BLaER1 (cell line): Measurements from ENCODE around the gene EGFLAM.

Experiments
- H3K27ac ChIP-seq: shearing (Covaris generic); formaldehyde crosslinking; 2 replicates; pipeline ENCODE4 v1.8.1; 2022
- H3K27me3 ChIP-seq: shearing (Covaris generic); formaldehyde crosslinking; 2 replicates; pipeline ENCODE4 v1.8.1; 2022
- H3K36me3 ChIP-seq: shearing (Covaris generic); formaldehyde crosslinking; 2 replicates; pipeline ENCODE4 v1.8.1; 2022
- H3K4me1 ChIP-seq: shearing (Covaris generic); formaldehyde crosslinking; 2 replicates; pipeline ENCODE4 v1.8.1; 2022
- H3K4me2 ChIP-seq: shearing (Covaris generic); formaldehyde crosslinking; 2 replicates; pipeline ENCODE4 v1.8.1; 2022
- H3K4me3 ChIP-seq: shearing (Covaris generic); formaldehyde crosslinking; 2 replicates; pipeline ENCODE4 v1.8.1; 2022
- H3K9ac ChIP-seq: shearing (Covaris generic); formaldehyde crosslinking; 2 replicates; pipeline ENCODE4 v1.8.1; 2022
- H3K9me3 ChIP-seq: shearing (Covaris generic); formaldehyde crosslinking; 2 replicates; pipeline ENCODE4 v1.8.1; 2022
- H4K20me1 ChIP-seq: shearing (Covaris generic); formaldehyde crosslinking; 2 replicates; pipeline ENCODE4 v1.8.1; 2022
- Cebpa-rat ChIP-seq: shearing (Covaris generic); IDR thresholded peaks from 2 replicates; pipeline ENCODE4 v1.8.1; 2022

The EGFLAM gene

DNA sequence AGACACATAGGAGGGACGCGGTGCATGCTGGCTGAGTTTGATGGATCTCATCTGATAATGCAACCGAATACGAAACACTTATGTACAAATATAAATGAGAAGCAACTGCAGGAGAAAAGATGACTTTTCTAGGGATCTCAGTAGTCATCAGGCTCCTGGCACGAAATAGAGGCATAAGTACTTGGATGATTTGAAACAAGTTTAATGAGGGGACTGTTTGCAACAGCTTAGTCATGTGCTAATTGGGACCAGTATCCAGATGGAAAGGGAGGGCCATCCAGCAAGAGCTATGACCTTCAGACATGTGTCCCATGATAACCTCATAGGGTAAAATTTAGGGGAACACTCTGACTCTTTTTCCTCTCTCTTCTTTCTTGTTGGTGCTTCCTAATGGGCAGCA lies 123.0 kb downstream of the EGFLAM start:
- Histone ChIP-seq H3K4me2 (no peak overlapping the region), H4K20me1 (no peaks in the 10 kb centered on the region), H3K4me3 (no peak overlapping the region), H3K27ac (no peak overlapping the region), H3K36me3 (no peaks in the 10 kb centered on the region), H3K9me3 (no peaks in the 10 kb centered on the region), H3K27me3 (no peaks in the 10 kb centered on the region), H3K9ac (no peak overlapping the region), H3K4me1 (peaks cover 8% of the 10 kb centered on the region)
- TF ChIP-seq Cebpa-rat = no peak

GRCh38 chr5:38382898-38383297 lies 124.5 kb downstream of the EGFLAM start:
- H3K9ac ChIP-seq = no peak overlapping the region
- H3K27ac ChIP-seq = no peak overlapping the region
- H3K9me3 ChIP-seq = no peaks in the 10 kb centered on the region
- no peak overlapping the region for H3K4me3 ChIP-seq
- H4K20me1 ChIP-seq = no peaks in the 10 kb centered on the region
- no peaks in the 10 kb centered on the region for H3K27me3 ChIP-seq
- no peak overlapping the region for H3K4me2 ChIP-seq
- peaks cover 8% of the 10 kb centered on the region for H3K4me1 ChIP-seq
- no peak for TF ChIP-seq Cebpa-rat
- no peaks in the 10 kb centered on the region for H3K36me3 ChIP-seq

DNA sequence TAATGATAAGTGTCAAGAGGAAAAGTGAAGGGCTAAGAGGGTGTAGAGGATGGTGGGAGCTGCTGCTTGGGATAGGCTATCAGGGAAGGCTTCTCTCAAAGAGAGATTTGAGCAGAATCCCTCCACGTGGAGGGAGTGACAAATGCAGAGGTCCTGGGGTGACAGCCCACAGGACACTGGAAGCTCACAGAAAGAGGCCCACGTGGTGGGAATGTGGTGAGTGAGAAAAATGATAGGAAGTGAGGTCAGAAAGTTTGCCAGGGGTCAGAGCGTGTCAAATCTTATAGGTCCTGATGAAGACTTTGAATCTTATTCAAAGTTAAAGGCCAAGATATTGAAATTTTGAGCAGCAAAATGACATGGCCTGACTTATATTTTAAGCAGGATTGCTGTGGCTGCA lies 125.3 kb downstream of the EGFLAM start:
- TF ChIP-seq Cebpa-rat = no peak
- Histone ChIP-seq H3K27ac (no peak overlapping the region), H3K4me3 (no peak overlapping the region)

DNA sequence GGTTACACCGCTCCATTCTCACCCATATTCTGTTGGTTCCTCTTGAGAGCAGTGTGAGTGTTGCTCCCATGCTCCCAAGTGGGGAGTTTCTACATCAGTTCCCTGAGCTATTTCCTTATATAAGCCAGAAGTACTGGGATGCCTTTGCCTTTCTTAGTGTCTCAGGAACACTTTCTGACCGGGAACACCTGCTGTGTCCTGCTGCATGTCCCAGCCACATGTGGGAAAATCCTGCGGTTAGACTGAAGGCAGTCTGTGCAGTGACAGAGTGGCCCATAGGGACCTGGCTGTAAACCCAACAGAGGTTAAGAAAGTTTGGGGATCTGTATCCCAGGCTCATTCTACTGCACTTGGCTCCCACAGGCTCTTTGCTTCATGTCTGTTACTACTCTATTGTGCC lies 126.0 kb downstream of the EGFLAM start:
- no peak overlapping the region for H3K27ac ChIP-seq
- H3K36me3 ChIP-seq = no peaks in the 10 kb centered on the region
- peaks cover 2% of the 10 kb centered on the region for H3K4me1 ChIP-seq
- no peaks in the 10 kb centered on the region for H3K27me3 ChIP-seq
- H3K4me2 ChIP-seq = no peak overlapping the region
- H3K9ac ChIP-seq = no peak overlapping the region
- no peak for TF ChIP-seq Cebpa-rat
- H3K9me3 ChIP-seq = no peaks in the 10 kb centered on the region
- no peak overlapping the region for H3K4me3 ChIP-seq
- no peaks in the 10 kb centered on the region for H4K20me1 ChIP-seq

More for the DNA sequence above, 125.3 kb downstream of the EGFLAM start:
- H3K4me2 ChIP-seq = no peak overlapping the region
- no peaks in the 10 kb centered on the region for H4K20me1 ChIP-seq
- H3K4me1 ChIP-seq = peaks cover 8% of the 10 kb centered on the region
- no peaks in the 10 kb centered on the region for H3K9me3 ChIP-seq
- H3K36me3 ChIP-seq = no peaks in the 10 kb centered on the region
- H3K9ac ChIP-seq = no peak overlapping the region
- H3K27me3 ChIP-seq = no peaks in the 10 kb centered on the region

DNA sequence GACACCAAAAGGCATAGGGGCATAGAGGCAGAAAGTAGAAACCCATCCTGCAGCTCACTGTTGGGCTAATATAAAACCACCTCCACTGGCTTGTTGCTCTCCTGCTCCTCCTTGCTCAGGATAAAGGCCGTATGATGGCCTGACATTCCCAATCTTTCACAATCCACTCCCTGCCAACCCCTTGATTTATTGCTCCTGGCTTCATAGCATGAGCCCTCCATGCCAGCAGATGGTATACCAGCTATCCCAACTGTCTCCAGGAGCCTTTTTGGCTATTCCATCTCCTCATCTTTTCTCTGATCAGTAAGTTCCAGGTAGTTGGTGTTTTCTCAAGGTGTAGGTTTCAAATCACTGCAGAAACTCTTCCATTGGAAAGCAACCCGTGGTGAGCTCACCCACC lies 128.8 kb downstream of the EGFLAM start:
- no peak overlapping the region for H3K27ac ChIP-seq
- H3K9ac ChIP-seq = no peak overlapping the region
- no peaks in the 10 kb centered on the region for H4K20me1 ChIP-seq
- no peak for TF ChIP-seq Cebpa-rat
- no peak overlapping the region for H3K4me3 ChIP-seq
- no peak overlapping the region for H3K4me2 ChIP-seq
- H3K4me1 ChIP-seq = no peaks in the 10 kb centered on the region
- H3K9me3 ChIP-seq = no peaks in the 10 kb centered on the region
- H3K27me3 ChIP-seq = no peaks in the 10 kb centered on the region
- H3K36me3 ChIP-seq = no peaks in the 10 kb centered on the region

DNA sequence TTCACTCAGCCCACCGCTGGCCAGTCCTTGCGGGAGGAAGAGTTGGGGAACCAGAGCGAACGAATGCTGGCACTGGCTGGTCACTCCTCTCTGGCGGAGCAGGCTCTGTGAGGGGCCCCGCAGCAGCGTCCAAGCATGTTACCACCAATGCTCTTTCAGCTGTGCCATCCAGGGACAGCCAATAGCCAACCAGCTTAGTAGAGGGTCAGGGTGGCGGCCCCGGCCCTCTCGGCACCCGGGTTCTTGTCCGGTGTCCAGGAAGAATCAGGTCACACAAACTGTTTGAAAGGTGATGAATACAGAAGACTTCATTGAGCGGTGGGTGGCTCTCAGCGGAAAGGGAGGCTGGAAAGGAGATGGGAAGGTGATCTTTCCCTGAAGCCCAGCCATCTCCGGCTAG lies 135.3 kb downstream of the EGFLAM start:
- no peak overlapping the region for H3K27ac ChIP-seq
- H3K36me3 ChIP-seq = no peaks in the 10 kb centered on the region
- no peaks in the 10 kb centered on the region for H3K4me1 ChIP-seq
- no peak overlapping the region for H3K4me2 ChIP-seq
- H3K4me3 ChIP-seq = no peak overlapping the region
- no peak overlapping the region for H3K9ac ChIP-seq
- no peaks in the 10 kb centered on the region for H3K9me3 ChIP-seq
- no peaks in the 10 kb centered on the region for H4K20me1 ChIP-seq
- H3K27me3 ChIP-seq = no peaks in the 10 kb centered on the region
- no peak for TF ChIP-seq Cebpa-rat

- no peaks in the 10 kb centered on the region for H3K36me3 ChIP-seq
- no peak overlapping the region for H3K4me2 ChIP-seq
- no peaks in the 10 kb centered on the region for H3K4me1 ChIP-seq
- no peak overlapping the region for H3K9ac ChIP-seq
- no peaks in the 10 kb centered on the region for H3K27me3 ChIP-seq
- H3K4me3 ChIP-seq = no peak overlapping the region
- H4K20me1 ChIP-seq = no peaks in the 10 kb centered on the region
- H3K9me3 ChIP-seq = no peaks in the 10 kb centered on the region
- TF ChIP-seq Cebpa-rat = no peak
- no peak overlapping the region for H3K27ac ChIP-seq
Measured at GRCh38 chr5:38396766-38397165, 138.4 kb downstream of the EGFLAM start.

GRCh38 chr5:38400365-38400764 lies 142.0 kb downstream of the EGFLAM start:
- Histone ChIP-seq H3K9me3 (peaks cover 13% of the 10 kb centered on the region), H3K9ac (no peak overlapping the region), H3K4me3 (no peak overlapping the region), H3K36me3 (no peaks in the 10 kb centered on the region), H4K20me1 (no peaks in the 10 kb centered on the region), H3K27me3 (no peaks in the 10 kb centered on the region), H3K4me2 (no peak overlapping the region), H3K27ac (no peak overlapping the region), H3K4me1 (peaks cover 16% of the 10 kb centered on the region)
- no peak for TF ChIP-seq Cebpa-rat

DNA sequence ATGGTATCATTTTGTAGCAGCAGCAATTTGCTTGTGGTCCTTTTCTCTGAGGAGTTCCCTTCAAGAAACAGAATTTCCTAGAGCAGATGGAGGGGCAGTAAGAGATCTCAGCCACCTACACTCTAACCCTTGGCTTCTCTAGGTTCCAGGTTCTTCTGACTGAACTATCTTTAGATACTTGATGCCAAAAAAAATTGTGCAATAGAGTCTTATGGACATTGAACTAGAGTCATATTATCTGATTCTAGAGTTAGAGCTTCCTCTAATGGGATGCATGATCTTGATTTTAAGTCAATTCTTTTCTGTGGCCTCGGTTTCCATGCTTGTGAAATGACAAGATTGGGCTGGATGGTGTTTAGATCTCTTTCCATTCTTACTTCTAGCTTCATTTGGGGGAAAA lies 142.8 kb downstream of the EGFLAM start:
- no peak overlapping the region for H3K9ac ChIP-seq
- peaks cover 16% of the 10 kb centered on the region for H3K4me1 ChIP-seq
- no peaks in the 10 kb centered on the region for H3K36me3 ChIP-seq
- no peak overlapping the region for H3K4me2 ChIP-seq
- peaks cover 20% of the 10 kb centered on the region for H3K9me3 ChIP-seq
- no peak for TF ChIP-seq Cebpa-rat
- H3K27me3 ChIP-seq = no peaks in the 10 kb centered on the region
- no peak overlapping the region for H3K27ac ChIP-seq
- H4K20me1 ChIP-seq = no peaks in the 10 kb centered on the region
- no peak overlapping the region for H3K4me3 ChIP-seq

DNA sequence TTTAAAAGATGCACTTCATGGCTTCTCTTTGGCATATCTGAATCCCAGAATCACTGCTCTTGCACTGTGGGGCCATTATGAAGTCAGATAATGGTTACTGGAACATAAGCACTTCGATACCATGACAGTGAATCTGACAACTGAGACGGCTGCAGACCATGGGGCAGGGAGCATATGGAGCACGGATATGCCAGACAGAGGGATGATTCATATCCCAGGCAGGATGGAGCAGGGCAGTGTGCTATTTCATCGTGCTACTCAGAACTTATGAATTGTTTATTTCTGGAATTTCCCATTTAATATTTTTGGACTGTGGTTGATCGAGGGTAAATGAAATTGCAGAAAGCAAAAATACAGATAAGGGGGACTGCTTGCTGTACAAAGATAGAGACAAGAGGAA lies 145.0 kb downstream of the EGFLAM start:
- no peak for TF ChIP-seq Cebpa-rat
- Histone ChIP-seq H3K27me3 (no peaks in the 10 kb centered on the region), H4K20me1 (no peaks in the 10 kb centered on the region), H3K27ac (no peak overlapping the region), H3K36me3 (no peaks in the 10 kb centered on the region), H3K9ac (no peak overlapping the region), H3K4me3 (no peak overlapping the region), H3K4me2 (no peak overlapping the region), H3K9me3 (peaks cover 22% of the 10 kb centered on the region), H3K4me1 (peaks cover 16% of the 10 kb centered on the region)

DNA sequence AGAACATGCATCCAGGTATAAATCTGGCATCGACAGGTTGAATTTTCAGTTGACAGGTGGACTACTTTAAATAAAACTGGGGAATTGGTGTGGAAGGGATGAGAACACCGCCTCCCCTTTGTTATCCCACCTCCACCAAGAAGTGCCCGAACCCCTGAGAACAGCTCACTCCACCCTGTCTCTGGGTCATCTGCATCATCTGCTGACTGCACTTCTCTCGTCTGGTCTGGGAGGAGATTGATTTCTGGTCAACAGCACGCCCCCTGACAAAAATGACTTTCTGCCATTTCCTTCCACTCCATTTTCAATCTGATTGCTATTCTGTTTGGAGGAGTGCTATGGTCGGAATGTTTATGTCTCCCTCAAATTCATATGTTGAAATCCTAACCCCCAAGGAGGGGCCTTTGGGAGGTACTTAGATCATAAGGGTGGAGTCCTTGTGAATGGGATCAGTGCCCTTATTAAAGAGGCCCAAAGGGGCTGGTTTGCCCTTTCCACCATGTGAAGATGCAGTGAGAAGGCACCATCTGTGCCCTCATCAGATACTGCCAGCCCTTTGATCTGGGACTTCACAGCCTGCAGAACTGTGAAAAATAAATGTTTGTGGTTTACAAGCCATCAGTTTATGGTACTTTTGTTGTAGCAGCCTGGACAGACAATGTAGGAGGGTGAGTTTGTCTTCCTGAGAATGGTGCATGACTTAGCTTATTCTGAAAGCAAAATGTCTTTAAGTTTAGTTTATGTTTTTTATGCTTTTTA lies 145.7 kb downstream of the EGFLAM start:
- no peak for TF ChIP-seq Cebpa-rat
- peaks cover 16% of the 10 kb centered on the region for H3K4me1 ChIP-seq
- no peak overlapping the region for H3K4me3 ChIP-seq
- peaks cover 22% of the 10 kb centered on the region for H3K9me3 ChIP-seq
- H3K9ac ChIP-seq = no peak overlapping the region
- H3K36me3 ChIP-seq = no peaks in the 10 kb centered on the region
- no peak overlapping the region for H3K4me2 ChIP-seq
- no peak overlapping the region for H3K27ac ChIP-seq
- H4K20me1 ChIP-seq = no peaks in the 10 kb centered on the region
- H3K27me3 ChIP-seq = no peaks in the 10 kb centered on the region
